Measurements from ENCODE around the gene FRMPD4.

FRMPD4 gene

GRCh38 chrX:12440246-12440645, 302.0 kb downstream of the FRMPD4 start:
- no peak overlapping the region for H3K4me2 ChIP-seq (ENCODE audit: low read depth, low read length, poor library complexity, severe bottlenecking)
- no peaks in the 10 kb centered on the region for H3F3A ChIP-seq (ENCODE audit: low read depth)
- H3K27me3 ChIP-seq (ENCODE audit: insufficient read depth, low read length, poor library complexity, severe bottlenecking): no peaks in the 10 kb centered on the region
- H3K4me1 ChIP-seq (ENCODE audit: insufficient read depth, low read length, poor library complexity, severe bottlenecking): no peaks in the 10 kb centered on the region
- no peaks in the 10 kb centered on the region for H3K79me2 ChIP-seq (ENCODE audit: insufficient read depth, low read length)
- no peak for TF ChIP-seq EZH2phosphoT487 (IDR thresholded peaks at IDR 0.05; ENCODE audit: borderline replicate concordance)
- TF ChIP-seq CTCF (conservative IDR thresholded peaks at IDR 0.05; ENCODE audit: low read length): no peak
- H3K9me2 ChIP-seq (replicated peaks; ENCODE audit: low read depth, low read length): no peaks in the 10 kb centered on the region
- H2AFZ ChIP-seq (ENCODE audit: low read length): no peak overlapping the region
- no peak overlapping the region for H3K9ac ChIP-seq (ENCODE audit: low read depth, low read length, poor library complexity, severe bottlenecking)
- no peak overlapping the region for H3K4me3 ChIP-seq (ENCODE audit: low read length, poor library complexity, severe bottlenecking)
- no peaks in the 10 kb centered on the region for H4K20me1 ChIP-seq (ENCODE audit: insufficient read depth, low read length, poor library complexity, severe bottlenecking)
- H3K36me3 ChIP-seq (ENCODE audit: insufficient read depth, low read length): no peaks in the 10 kb centered on the region
- H3K9me3 ChIP-seq (ENCODE audit: insufficient read depth, low read depth, low read length): no peaks in the 10 kb centered on the region

DNA sequence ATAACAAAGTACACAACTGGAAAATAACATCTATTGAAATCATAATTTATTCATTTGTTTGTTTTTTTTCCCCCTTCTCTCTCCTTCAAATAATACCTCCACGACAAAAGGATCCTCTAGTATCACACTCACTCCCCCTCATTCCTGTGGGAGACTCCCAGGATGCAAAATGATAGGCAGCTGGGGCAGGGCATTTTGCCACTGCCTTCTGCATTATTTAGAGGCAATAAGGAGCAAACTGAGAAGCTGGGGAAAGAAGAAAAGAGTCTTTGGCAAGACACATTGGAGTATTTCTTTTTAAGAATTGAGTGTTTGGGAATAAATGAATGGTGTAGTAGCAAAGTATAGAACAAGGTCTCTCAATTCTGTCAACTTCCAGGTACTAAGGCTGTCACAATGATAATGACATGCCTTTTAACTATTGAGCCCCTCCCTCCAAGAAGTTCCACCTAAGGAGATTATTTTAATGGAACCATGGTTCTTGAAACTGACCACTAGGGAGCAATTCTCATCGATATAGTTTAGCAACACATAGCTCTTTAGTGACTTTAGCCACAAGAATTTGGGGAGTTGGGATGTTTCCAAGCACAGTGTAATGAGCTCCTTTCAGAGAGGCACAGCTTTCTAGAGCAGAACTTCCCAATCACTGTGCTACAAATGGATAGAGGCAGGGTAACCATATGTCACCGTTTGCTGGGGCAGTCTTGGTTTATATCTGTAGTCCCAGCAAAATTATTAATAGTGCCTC, 303.3 kb downstream of the FRMPD4 start:
- Histone ChIP-seq H3K27me3 (ENCODE audit: insufficient read depth, low read length, poor library complexity, severe bottlenecking) (no peaks in the 10 kb centered on the region), H3K9me2 (replicated peaks; ENCODE audit: low read depth, low read length) (no peaks in the 10 kb centered on the region), H3K4me1 (ENCODE audit: insufficient read depth, low read length, poor library complexity, severe bottlenecking) (no peaks in the 10 kb centered on the region), H2AFZ (ENCODE audit: low read length) (no peak overlapping the region), H3K9me3 (ENCODE audit: insufficient read depth, low read depth, low read length) (no peaks in the 10 kb centered on the region), H4K20me1 (ENCODE audit: insufficient read depth, low read length, poor library complexity, severe bottlenecking) (no peaks in the 10 kb centered on the region), H3K4me3 (ENCODE audit: low read length, poor library complexity, severe bottlenecking) (no peak overlapping the region), H3K4me2 (ENCODE audit: low read depth, low read length, poor library complexity, severe bottlenecking) (no peak overlapping the region), H3K36me3 (ENCODE audit: insufficient read depth, low read length) (no peaks in the 10 kb centered on the region), H3K79me2 (ENCODE audit: insufficient read depth, low read length) (no peaks in the 10 kb centered on the region), H3F3A (ENCODE audit: low read depth) (no peaks in the 10 kb centered on the region), H3K9ac (ENCODE audit: low read depth, low read length, poor library complexity, severe bottlenecking) (no peak overlapping the region)
- TF ChIP-seq EZH2phosphoT487 (IDR thresholded peaks at IDR 0.05; ENCODE audit: borderline replicate concordance) (no peak), CTCF (conservative IDR thresholded peaks at IDR 0.05; ENCODE audit: low read length) (no peak)

DNA sequence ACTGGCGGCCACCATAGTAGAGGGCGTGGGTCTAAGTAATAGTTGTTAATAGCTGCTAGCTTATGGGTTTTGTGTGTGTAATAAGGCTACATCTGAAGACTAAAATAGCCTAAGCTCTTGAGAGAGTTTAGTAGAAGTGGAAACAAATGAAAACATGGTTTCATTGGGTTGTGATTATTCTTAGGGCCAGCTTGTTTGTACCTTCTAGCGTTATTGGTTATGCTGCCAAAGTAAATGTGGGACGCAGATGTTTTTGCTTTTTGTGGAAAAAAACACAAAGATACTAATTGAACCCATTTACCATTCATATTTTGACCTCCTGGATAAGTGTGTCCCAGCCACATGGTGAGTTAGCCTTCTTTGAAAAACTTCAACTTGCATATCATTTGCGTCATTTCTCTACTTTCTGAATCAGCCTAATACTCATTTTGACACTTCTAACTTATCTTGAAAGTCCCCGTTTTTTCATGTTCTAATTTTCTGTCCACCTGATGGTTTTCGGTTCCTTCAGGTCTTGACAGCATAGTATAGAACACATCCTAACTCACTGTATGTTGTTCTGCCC, 305.3 kb downstream of the FRMPD4 start:
- Histone ChIP-seq H3K36me3 (ENCODE audit: insufficient read depth, low read length) (no peaks in the 10 kb centered on the region), H3K9me3 (ENCODE audit: insufficient read depth, low read depth, low read length) (no peaks in the 10 kb centered on the region), H3K79me2 (ENCODE audit: insufficient read depth, low read length) (no peaks in the 10 kb centered on the region), H3K4me1 (ENCODE audit: insufficient read depth, low read length, poor library complexity, severe bottlenecking) (no peaks in the 10 kb centered on the region), H2AFZ (ENCODE audit: low read length) (no peak overlapping the region), H4K20me1 (ENCODE audit: insufficient read depth, low read length, poor library complexity, severe bottlenecking) (no peaks in the 10 kb centered on the region), H3K27me3 (ENCODE audit: insufficient read depth, low read length, poor library complexity, severe bottlenecking) (no peaks in the 10 kb centered on the region), H3F3A (ENCODE audit: low read depth) (no peaks in the 10 kb centered on the region), H3K9me2 (replicated peaks; ENCODE audit: low read depth, low read length) (no peaks in the 10 kb centered on the region), H3K9ac (ENCODE audit: low read depth, low read length, poor library complexity, severe bottlenecking) (no peak overlapping the region), H3K4me3 (ENCODE audit: low read length, poor library complexity, severe bottlenecking) (no peak overlapping the region), H3K4me2 (ENCODE audit: low read depth, low read length, poor library complexity, severe bottlenecking) (no peak overlapping the region)
- TF ChIP-seq CTCF (conservative IDR thresholded peaks at IDR 0.05; ENCODE audit: low read length) (no peak), EZH2phosphoT487 (IDR thresholded peaks at IDR 0.05; ENCODE audit: borderline replicate concordance) (no peak)
